MM.1S (cell line): ENCODE data around the gene SLC12A6.

Source experiments
- EZH2phosphoT487 ChIP-seq: fragments of 300-600 bp; sonication (generic); IDR thresholded peaks from 2 replicates; pipeline ENCODE4 v1.6.1; 2018; ENCODE audit warnings: antibody characterized with exemption, low read length
- TF ChIP-seq, protein P1 (sequence below): fragments of 300-600 bp; sonication (generic); IDR thresholded peaks from 2 replicates; pipeline ENCODE4 v1.5.1; 2016; ENCODE audit warnings: antibody characterized with exemption, low read length, mixed read lengths

DNA sequence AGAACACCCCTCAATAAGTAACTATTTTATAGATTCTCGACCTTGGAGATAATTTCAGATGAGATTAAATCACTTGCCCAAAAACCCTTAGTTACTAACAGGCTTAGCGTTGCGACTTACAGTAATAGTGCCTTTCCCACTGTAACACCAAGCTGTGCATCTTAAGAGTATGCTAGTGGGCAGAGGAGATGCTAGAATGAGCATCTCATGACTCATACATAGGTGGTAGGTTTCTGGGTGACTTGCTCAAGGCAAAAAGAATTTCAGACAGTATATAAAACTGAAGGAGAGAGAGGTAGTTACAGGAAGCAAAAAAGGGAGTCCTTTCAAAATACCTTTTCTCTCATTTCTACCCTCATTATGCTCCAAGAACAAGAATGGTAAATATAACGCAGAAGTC is 131.6 kb downstream of the SLC12A6 start:
- no peak for TF ChIP-seq EZH2phosphoT487
- TF ChIP-seq, protein P1, sequence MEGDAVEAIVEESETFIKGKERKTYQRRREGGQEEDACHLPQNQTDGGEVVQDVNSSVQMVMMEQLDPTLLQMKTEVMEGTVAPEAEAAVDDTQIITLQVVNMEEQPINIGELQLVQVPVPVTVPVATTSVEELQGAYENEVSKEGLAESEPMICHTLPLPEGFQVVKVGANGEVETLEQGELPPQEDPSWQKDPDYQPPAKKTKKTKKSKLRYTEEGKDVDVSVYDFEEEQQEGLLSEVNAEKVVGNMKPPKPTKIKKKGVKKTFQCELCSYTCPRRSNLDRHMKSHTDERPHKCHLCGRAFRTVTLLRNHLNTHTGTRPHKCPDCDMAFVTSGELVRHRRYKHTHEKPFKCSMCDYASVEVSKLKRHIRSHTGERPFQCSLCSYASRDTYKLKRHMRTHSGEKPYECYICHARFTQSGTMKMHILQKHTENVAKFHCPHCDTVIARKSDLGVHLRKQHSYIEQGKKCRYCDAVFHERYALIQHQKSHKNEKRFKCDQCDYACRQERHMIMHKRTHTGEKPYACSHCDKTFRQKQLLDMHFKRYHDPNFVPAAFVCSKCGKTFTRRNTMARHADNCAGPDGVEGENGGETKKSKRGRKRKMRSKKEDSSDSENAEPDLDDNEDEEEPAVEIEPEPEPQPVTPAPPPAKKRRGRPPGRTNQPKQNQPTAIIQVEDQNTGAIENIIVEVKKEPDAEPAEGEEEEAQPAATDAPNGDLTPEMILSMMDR = no peak
